MM.1S (cell line): ENCODE measurements around the gene CD9.

Experiments used
- EZH2 ChIP-seq: fragments of 300-600 bp; sonication (generic); optimal IDR thresholded peaks from 2 replicates; pipeline ENCODE3; 2017; ENCODE audit warnings: low read depth, mild to moderate bottlenecking, antibody characterized with exemption, low read length, mixed read lengths
- EZH2phosphoT487 ChIP-seq: fragments of 300-600 bp; sonication (generic); IDR thresholded peaks from 2 replicates; pipeline ENCODE4 v1.6.1; 2018; ENCODE audit warnings: antibody characterized with exemption, low read length
- TF ChIP-seq, protein P1 (sequence below): fragments of 300-600 bp; sonication (generic); IDR thresholded peaks from 2 replicates; pipeline ENCODE4 v1.5.1; 2016; ENCODE audit warnings: antibody characterized with exemption, low read length, mixed read lengths

DNA sequence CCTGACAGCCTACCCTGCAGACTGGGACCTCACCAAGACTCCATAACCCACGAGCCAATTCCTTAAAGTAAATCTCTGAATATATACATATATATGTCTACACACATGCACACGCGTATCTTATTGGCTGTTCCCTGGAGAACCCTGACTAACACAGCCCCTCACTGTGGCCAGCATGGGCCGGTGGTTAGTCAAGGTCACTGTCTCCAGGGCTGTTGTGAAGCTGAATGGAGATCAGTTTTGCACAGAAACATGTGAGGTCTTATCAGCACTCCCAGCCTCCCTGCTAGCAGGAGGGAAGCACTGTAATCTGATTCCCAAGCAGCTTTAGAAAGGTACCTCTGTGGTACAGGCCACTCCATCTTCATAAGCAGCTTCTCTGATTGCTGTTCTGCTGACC is 63.7 kb downstream of the CD9 start:
- TF ChIP-seq, protein P1, sequence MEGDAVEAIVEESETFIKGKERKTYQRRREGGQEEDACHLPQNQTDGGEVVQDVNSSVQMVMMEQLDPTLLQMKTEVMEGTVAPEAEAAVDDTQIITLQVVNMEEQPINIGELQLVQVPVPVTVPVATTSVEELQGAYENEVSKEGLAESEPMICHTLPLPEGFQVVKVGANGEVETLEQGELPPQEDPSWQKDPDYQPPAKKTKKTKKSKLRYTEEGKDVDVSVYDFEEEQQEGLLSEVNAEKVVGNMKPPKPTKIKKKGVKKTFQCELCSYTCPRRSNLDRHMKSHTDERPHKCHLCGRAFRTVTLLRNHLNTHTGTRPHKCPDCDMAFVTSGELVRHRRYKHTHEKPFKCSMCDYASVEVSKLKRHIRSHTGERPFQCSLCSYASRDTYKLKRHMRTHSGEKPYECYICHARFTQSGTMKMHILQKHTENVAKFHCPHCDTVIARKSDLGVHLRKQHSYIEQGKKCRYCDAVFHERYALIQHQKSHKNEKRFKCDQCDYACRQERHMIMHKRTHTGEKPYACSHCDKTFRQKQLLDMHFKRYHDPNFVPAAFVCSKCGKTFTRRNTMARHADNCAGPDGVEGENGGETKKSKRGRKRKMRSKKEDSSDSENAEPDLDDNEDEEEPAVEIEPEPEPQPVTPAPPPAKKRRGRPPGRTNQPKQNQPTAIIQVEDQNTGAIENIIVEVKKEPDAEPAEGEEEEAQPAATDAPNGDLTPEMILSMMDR: no peak
- TF ChIP-seq EZH2phosphoT487 (no peak), EZH2 (no peak)
